22Rv1 (cell line): ENCODE results near the gene NEK11.

Source experiments
- CTCF ChIP-seq: fragments of 450-650 bp; IDR thresholded peaks from 2 replicates; pipeline ENCODE4 v1.5.1; 2017; ENCODE audit warnings: mild to moderate bottlenecking
- ZFX ChIP-seq: fragments of 450-650 bp; IDR thresholded peaks from 2 replicates; pipeline ENCODE4 v1.6.1; 2017; ENCODE audit warnings: antibody characterized with exemption, borderline replicate concordance

- TF ChIP-seq CTCF (no peak), ZFX (no peak)
Observed at GRCh38 chr3:131386429-131387165, 359.9 kb downstream of the NEK11 start.
